Activated naive CD4-positive, alpha-beta T cell treated with anti-CD3 and anti-CD28 coated beads, Interleukin-2, amount 50 U/mL, for 24 hours (primary cell): ENCODE measurements around the gene BMF.

Source experiments
- H3K27ac Mint-ChIP-seq: one replicate; pipeline ENCODE4 v1.8.0; 2021; ENCODE audit warnings: mild to moderate bottlenecking, mixed read lengths
- H3K27me3 Mint-ChIP-seq: one replicate; pipeline ENCODE4 v1.8.0; 2021; ENCODE audit warnings: mixed read lengths
- H3K36me3 Mint-ChIP-seq: one replicate; pipeline ENCODE4 v1.8.0; 2021; ENCODE audit warnings: mixed read lengths
- H3K4me1 Mint-ChIP-seq: one replicate; pipeline ENCODE4 v1.8.0; 2021; ENCODE audit warnings: mixed read lengths
- H3K4me3 Mint-ChIP-seq: one replicate; pipeline ENCODE4 v1.8.0; 2021; ENCODE audit warnings: mild to moderate bottlenecking, mixed read lengths
- H3K9me3 Mint-ChIP-seq: one replicate; pipeline ENCODE4 v1.8.0; 2021; ENCODE audit warnings: mixed read lengths

BMF gene

DNA sequence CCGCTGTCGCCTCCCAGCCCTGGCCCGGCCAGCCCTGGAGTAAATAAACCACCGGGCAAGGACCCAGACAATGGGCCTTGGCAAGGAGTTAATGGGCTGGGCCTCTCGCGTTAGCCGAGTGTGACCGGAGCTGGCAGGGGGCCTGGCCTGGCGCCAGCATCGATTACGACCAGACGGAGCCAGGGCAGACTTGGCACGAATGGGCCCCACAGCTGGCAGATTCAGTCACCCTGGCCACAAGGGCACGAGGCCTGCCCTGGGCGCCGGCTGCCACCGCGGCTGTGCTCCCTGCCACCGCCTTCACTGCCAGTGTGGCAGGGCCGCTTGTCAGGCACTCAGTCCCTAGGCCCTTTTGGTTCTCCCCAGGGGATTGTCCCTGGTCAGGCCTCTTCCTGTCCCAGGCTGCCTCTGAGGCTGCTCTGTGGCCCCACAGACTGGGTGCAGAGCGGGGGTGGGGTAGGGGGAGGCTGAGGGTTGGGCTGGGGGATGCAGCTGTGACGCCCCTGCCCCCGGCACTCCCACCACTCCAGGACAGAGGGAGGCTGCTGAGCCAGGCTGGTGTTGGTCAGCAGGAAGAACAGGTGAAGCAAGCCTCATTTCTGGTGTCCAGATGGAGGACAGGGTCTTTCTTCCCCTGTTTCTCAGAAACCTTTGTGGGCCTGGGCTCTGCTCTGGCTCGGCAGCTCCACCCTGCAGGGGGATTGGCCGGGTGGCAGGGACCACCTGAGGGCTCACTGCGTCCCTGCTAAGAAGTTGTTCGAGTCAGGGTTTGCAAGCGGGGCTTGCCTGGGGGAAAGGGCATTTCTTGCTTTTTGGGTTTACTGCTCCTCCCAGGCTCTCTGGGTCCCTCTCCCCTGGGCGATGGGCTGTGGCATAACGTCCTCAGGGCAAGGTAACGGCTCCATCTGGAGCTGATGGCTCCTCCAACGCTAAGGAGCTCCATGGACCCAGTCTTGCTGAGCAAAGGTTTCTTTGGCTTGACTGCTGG lies 39.2 kb downstream of the BMF start:
- Mint-ChIP-seq H3K9me3 (no peaks in the 10 kb centered on the region), H3K4me3 (no peak overlapping the region), H3K36me3 (no peaks in the 10 kb centered on the region), H3K4me1 (peaks cover 16% of the 10 kb centered on the region), H3K27ac (no peak overlapping the region), H3K27me3 (peaks cover 2% of the 10 kb centered on the region)

- Mint-ChIP-seq H3K27me3 (peaks cover 2% of the 10 kb centered on the region), H3K4me3 (no peak overlapping the region), H3K9me3 (no peaks in the 10 kb centered on the region), H3K4me1 (peaks cover 16% of the 10 kb centered on the region), H3K36me3 (no peaks in the 10 kb centered on the region), H3K27ac (no peak overlapping the region)
These were observed 40.6 kb downstream of the BMF start for GRCh38 chr15:40067921-40068624.

DNA sequence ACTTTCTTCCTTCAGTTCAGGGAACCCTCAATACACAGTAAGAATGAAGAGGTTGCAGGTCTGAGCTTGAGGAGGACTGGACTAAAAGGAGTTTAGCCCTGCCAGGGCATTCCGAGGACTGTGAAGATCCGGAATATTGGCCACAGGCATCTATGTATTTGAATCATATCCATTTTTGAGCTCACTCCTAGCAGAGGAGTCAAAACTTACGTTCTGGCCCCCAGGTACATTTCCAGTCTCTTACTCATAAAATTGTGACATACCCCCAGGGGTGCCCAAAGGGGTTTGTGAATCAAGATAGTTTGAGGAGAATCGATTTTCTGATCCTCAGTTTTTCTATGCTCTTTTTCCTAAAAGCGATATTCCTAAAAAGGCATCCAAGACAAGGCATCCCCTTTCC lies 42.1 kb downstream of the BMF start:
- no peaks in the 10 kb centered on the region for H3K9me3 Mint-ChIP-seq
- H3K27ac Mint-ChIP-seq, result no peak overlapping the region
- no peaks in the 10 kb centered on the region for H3K36me3 Mint-ChIP-seq
- no peak overlapping the region for H3K4me3 Mint-ChIP-seq
- no peaks in the 10 kb centered on the region for H3K27me3 Mint-ChIP-seq
- peaks cover 16% of the 10 kb centered on the region for H3K4me1 Mint-ChIP-seq

DNA sequence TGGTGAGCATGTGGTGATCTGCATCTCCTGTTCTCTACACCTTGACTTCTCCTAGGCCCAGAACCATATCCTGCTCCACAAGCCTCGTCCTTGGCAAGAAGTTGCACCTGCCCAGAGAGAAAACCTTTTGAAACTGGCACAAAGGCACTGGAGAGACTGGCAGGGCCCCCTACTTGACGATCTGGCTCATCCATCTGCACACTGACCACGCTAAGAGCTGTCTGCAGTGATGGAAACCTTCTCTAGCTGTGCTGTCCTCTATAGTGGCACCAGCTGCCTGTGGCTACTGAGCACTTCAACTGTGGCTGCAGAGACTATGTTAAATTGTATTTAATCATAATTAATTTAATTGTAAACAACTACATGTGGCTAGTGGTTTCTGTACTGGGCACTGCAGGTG lies 43.5 kb downstream of the BMF start:
- no peaks in the 10 kb centered on the region for H3K9me3 Mint-ChIP-seq
- H3K4me3 Mint-ChIP-seq, result no peak overlapping the region
- no peaks in the 10 kb centered on the region for H3K27me3 Mint-ChIP-seq
- no peak overlapping the region for H3K27ac Mint-ChIP-seq
- peaks cover 16% of the 10 kb centered on the region for H3K4me1 Mint-ChIP-seq
- no peaks in the 10 kb centered on the region for H3K36me3 Mint-ChIP-seq

- peak overlapping the region; percentile 79 for H3K27ac Mint-ChIP-seq
- H3K9me3 Mint-ChIP-seq, result no peaks in the 10 kb centered on the region
These were observed 44.3 kb downstream of the BMF start for GRCh38 chr15:40064231-40064894.

GRCh38 chr15:40063563-40064011 lies 45.1 kb downstream of the BMF start:
- H3K36me3 Mint-ChIP-seq, result no peaks in the 10 kb centered on the region
- H3K27me3 Mint-ChIP-seq, result no peaks in the 10 kb centered on the region
- peak overlapping the region; percentile 84 for H3K27ac Mint-ChIP-seq
- no peak overlapping the region for H3K4me3 Mint-ChIP-seq
- peaks cover 19% of the 10 kb centered on the region for H3K4me1 Mint-ChIP-seq
- no peaks in the 10 kb centered on the region for H3K9me3 Mint-ChIP-seq

More at GRCh38 chr15:40064231-40064894, 44.3 kb downstream of the BMF start:
- Mint-ChIP-seq H3K27me3 (no peaks in the 10 kb centered on the region), H3K4me3 (peak overlapping the region; percentile 45), H3K36me3 (no peaks in the 10 kb centered on the region), H3K4me1 (peaks cover 16% of the 10 kb centered on the region)

DNA sequence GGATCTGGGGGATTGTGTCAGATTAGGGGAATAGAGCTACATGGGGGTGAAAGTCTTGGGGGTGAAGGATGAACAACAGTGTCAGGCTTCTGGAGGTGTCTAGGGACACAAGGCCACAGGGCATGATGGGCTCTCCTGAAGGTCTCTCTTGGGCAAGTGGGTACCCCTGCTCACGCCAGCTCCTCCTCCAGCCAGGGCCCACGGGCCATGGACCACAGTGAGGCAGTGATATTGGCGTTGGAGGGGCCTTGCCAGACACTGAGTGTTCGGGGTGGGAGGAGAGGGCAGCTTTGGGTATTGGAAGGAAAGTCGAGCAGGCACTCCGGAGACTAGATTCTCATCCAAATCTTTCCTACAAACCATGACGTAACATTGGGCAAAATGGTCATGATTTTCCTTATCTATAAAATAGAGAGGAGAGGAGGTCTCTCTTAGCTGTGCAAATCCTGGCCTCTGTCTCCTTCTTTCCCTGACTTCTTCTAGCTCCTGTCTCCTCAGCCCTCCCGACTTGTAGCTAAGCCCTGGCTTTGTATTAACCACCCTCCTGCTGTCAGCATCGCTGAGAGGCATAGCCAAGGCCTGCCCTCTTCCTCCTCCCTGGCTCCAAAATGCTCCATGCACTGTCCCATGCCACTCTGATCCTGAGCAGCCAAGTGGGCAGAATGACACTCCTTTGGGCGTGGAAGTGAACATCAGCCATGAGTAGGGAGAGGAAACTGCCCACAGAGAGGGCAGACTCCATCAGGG lies 45.7 kb downstream of the BMF start:
- Mint-ChIP-seq H3K4me3 (no peak overlapping the region), H3K4me1 (peaks cover 25% of the 10 kb centered on the region), H3K36me3 (no peaks in the 10 kb centered on the region), H3K27me3 (no peaks in the 10 kb centered on the region), H3K9me3 (no peaks in the 10 kb centered on the region), H3K27ac (peak overlapping the region; percentile 84)

- Mint-ChIP-seq H3K27ac (no peak overlapping the region), H3K36me3 (no peaks in the 10 kb centered on the region), H3K9me3 (no peaks in the 10 kb centered on the region), H3K4me3 (no peak overlapping the region), H3K4me1 (peaks cover 30% of the 10 kb centered on the region), H3K27me3 (no peaks in the 10 kb centered on the region)
These were observed 47.3 kb downstream of the BMF start for GRCh38 chr15:40061212-40061901.

DNA sequence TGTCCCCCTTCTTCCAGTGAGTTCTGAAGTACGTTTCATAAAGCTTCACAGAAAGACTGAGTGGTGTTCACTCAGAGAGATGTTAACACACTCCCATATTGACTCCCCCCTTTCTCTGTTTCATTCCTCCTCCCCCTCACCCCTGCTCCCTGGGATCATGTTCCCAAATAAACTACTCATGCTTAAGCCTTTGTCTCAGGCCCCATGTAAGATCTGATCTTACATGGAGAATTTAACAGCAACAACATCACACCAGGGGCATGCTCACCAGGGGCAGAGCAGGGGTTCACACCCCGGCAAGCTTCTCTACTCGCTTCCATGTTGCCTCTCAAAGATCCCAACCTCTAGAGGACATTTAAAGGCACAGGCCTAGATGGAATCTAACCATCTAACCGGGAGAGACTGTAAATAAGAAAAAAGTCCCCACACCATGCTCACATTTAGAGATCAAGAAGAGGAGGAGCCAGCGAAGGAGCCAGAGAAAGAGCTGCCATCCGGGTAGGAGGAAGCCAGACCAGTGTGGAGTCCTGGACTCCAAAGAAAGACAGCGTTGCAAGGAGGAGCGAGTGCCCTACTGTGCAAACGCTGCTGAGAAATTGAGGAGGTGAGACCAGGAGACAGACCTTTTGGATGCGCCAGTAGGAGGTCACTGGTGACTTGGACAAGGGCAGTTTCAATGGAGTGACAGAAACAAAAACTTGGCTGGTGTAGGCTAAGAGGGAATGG lies 48.3 kb downstream of the BMF start:
- H3K9me3 Mint-ChIP-seq, result no peaks in the 10 kb centered on the region
- no peaks in the 10 kb centered on the region for H3K36me3 Mint-ChIP-seq
- no peak overlapping the region for H3K4me3 Mint-ChIP-seq
- no peaks in the 10 kb centered on the region for H3K27me3 Mint-ChIP-seq
- H3K27ac Mint-ChIP-seq, result no peak overlapping the region
- peaks cover 38% of the 10 kb centered on the region for H3K4me1 Mint-ChIP-seq

DNA sequence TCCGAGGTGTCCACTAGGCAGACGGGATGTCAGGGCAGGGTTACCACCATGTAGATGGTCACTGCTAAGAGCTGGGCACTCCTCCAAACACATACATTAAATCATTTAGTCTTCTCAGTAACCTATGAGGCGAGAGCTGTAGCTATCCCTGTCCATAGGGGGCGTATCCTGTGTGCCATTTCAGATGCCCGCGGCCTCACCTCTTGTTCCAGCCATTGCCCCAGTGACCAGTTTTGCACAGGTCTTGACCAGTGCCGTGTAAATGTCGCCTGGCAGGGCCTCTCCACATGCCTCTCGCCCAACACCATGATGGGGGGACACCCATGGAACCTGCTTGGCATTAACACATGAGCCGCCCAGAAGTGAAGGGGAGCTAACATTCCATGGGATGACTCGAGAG lies 48.9 kb downstream of the BMF start:
- Mint-ChIP-seq H3K4me3 (no peak overlapping the region), H3K27ac (no peak overlapping the region), H3K4me1 (peaks cover 40% of the 10 kb centered on the region)

DNA sequence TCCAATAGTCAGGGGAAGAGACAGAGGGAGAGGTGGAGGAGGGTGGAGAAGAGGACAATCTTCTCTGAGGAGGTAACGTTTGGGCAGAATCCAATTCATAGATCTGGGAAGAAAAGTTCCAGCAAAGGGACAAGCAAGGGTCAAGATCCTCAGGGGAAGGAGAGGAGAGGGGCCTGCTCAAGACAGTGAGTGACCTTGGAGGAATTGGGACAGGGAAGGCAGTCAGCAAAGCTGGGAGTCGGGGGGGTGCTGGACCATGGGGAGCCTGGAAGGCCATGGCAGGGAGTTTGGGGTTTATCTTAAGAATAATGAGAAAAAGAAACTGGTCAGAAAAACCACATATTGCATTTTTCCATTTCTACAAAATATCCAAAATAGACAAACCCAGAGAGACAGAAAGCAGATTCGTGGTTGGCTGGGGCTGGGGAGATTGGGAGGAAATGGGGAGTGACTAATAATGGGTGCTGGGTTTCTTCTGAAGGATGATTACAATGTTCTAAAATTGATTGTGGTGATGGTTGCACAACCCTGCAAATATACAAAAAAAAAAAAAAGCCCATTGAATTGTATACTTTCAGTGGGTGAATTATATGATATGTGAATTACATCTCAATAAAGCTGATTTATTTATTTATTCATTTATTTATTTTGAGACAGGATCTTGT lies 50.1 kb downstream of the BMF start:
- Mint-ChIP-seq H3K9me3 (no peaks in the 10 kb centered on the region), H3K27me3 (no peaks in the 10 kb centered on the region), H3K4me1 (peaks cover 38% of the 10 kb centered on the region), H3K4me3 (no peak overlapping the region), H3K27ac (no peak overlapping the region), H3K36me3 (no peaks in the 10 kb centered on the region)

More for the DNA sequence above, 48.9 kb downstream of the BMF start:
- no peaks in the 10 kb centered on the region for H3K27me3 Mint-ChIP-seq
- no peaks in the 10 kb centered on the region for H3K9me3 Mint-ChIP-seq
- H3K36me3 Mint-ChIP-seq, result no peaks in the 10 kb centered on the region

DNA sequence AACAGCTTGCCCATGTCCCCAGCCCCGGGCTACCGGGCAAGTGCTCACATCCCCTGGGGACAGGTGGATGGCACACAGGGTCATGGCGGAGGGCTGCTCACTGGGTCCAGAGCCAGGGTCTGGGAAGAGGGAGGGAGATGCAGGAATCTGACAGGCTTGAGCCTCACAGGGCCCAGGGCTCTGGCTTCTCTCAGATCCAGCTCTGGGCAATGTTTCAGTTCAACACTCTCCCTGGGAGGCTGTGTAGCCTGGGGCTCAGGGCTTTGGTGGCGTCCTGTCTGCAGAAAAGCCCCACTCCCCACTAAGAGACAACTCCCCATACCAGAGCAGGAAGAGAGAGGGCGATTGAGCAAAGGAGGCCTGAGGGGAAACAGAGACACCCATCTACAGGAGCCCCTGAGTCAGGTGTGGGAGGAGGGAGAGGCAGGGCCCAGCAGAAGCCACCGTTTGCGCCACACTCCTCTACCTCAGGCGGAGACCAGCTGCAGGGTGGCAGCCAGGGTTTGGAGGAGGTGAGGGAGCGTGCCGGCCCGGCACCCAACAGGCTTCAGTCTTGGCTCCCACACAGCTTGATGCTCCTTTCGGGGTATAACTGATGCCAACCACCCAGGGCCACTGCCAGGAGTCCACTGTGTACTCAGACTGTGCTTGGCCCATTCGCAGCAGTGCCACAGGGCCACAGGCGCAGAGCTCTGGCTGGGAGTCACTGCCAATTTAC lies 52.9 kb downstream of the BMF start:
- H3K27me3 Mint-ChIP-seq, result no peaks in the 10 kb centered on the region
- H3K9me3 Mint-ChIP-seq, result no peaks in the 10 kb centered on the region
- H3K27ac Mint-ChIP-seq, result peak overlapping the region; percentile 77
- peaks cover 52% of the 10 kb centered on the region for H3K4me1 Mint-ChIP-seq
- H3K4me3 Mint-ChIP-seq, result no peak overlapping the region
- H3K36me3 Mint-ChIP-seq, result peaks cover 2% of the 10 kb centered on the region

DNA sequence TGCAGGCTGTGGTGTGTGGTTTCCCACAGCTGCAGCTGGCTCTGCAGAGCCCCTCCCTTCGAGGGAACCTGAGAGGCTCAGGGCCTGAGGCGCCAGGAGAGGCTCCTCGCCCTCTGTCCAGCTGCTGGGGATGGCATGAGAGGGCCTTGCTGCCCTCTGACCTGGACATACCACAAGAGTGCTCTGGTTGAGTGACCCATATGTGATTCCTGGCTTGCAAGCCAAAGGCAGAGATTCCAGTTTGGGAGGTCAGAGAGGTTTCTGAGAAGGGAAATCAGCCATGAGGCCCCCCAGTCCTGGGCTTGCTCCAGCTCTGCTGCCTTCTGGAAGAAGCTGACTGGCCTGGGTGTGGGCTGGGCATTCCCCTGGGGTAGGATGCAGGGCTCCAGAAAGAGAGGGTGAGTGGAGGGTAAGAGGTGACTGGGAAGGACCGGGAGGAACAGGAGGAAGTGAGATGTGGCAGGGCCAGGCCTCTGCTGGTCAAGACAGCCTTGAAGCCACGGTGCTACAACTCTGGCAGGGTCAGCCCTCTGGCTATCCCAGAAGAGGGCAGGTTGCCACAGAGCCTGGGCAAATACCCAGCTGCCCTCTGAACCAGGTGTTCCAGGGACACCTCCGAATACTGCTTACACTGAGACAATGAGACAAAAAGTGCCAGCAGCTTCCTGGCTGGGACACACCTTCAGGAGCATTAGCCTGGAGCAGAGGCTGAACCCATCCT lies 53.7 kb downstream of the BMF start:
- Mint-ChIP-seq H3K4me1 (peaks cover 56% of the 10 kb centered on the region), H3K27ac (peak overlapping the region; percentile 32), H3K9me3 (no peaks in the 10 kb centered on the region), H3K4me3 (peak overlapping the region; percentile 7), H3K36me3 (peaks cover 2% of the 10 kb centered on the region), H3K27me3 (no peaks in the 10 kb centered on the region)
